ENCODE data around the gene RASL11B.

GRCh38 chr4:52892880-52893279 lies 30.8 kb downstream of the RASL11B start:
- no peak for TF ChIP-seq EZH2phosphoT487 (IDR thresholded peaks at IDR 0.05; ENCODE audit: borderline replicate concordance, low read depth, low read length)
- no peak for TF ChIP-seq CTCF (conservative IDR thresholded peaks at IDR 0.05; ENCODE audit: low read length)

Measured in OCI-LY7 (cell line).